H9 (cell line): ENCODE measurements around the gene DPPA3. TPM values are rescaled to one million over a fixed set of nuclear protein-coding genes. Genes with fewer than 3 reads are reported as not detected.
A peak's percentile ranks its signal among the peaks of the same experiment; 100 is the strongest.
"Not testable (repeated sequence)": the region's sequence is repeated elsewhere in the genome, so short reads cannot be mapped to it uniquely, and the experiment has no call there.

Source experiments
- DNase-seq: peaks from one replicate; pipeline ENCODE4 v3.0.0-alpha.2; 2017
- H2AFZ ChIP-seq: one replicate; pipeline ENCODE4 v1.6.1; 2013; ENCODE audit warnings: mild to moderate bottlenecking, low read length, control low read depth, moderate library complexity
- H2AK5ac ChIP-seq: 2 replicates; pipeline ENCODE4 v1.6.1; 2013; ENCODE audit warnings: low read length, control low read depth, mixed read lengths; ENCODE audit not compliant: insufficient read length
- H2BK120ac ChIP-seq: one replicate; pipeline ENCODE4 v1.6.1; 2013; ENCODE audit warnings: low read depth, mild to moderate bottlenecking, low read length, control low read depth, inconsistent platforms; ENCODE audit not compliant: poor library complexity, severe bottlenecking
- H2BK12ac ChIP-seq: 2 replicates; pipeline ENCODE4 v1.6.1; 2013; ENCODE audit warnings: low read length, control low read depth, mixed read lengths, low read depth; ENCODE audit not compliant: insufficient read length
- H2BK15ac ChIP-seq: 2 replicates; pipeline ENCODE4 v1.6.1; 2013; ENCODE audit warnings: low read depth, low read length, control low read depth
- H2BK20ac ChIP-seq: one replicate; pipeline ENCODE4 v1.6.1; 2013; ENCODE audit warnings: low read depth, mild to moderate bottlenecking, low read length, control low read depth, inconsistent platforms; ENCODE audit not compliant: poor library complexity, severe bottlenecking
- H2BK5ac ChIP-seq: 2 replicates; pipeline ENCODE4 v1.6.1; 2013; ENCODE audit warnings: low read length, control low read depth, mixed read lengths; ENCODE audit not compliant: insufficient read length
- H3K14ac ChIP-seq: 2 replicates; pipeline ENCODE4 v1.6.1; 2013; ENCODE audit warnings: low read length, control low read depth; ENCODE audit not compliant: insufficient read depth
- H3K18ac ChIP-seq: 2 replicates; pipeline ENCODE4 v1.6.1; 2013; ENCODE audit warnings: low read depth, mild to moderate bottlenecking, mixed read lengths, low read length, control low read depth; ENCODE audit not compliant: insufficient read length
- H3K23ac ChIP-seq: 2 replicates; pipeline ENCODE4 v1.6.1; 2013; ENCODE audit warnings: low read length, control low read depth, mixed read lengths, low read depth; ENCODE audit not compliant: insufficient read length
- H3K23me2 ChIP-seq: 2 replicates; pipeline ENCODE4 v1.6.1; 2013; ENCODE audit warnings: low read depth, mild to moderate bottlenecking, mixed read lengths, low read length, control low read depth; ENCODE audit not compliant: insufficient read length, poor library complexity, severe bottlenecking
- H3K27ac ChIP-seq: 2 replicates; pipeline ENCODE4 v1.5.1; 2013; ENCODE audit warnings: low read length, control low read depth, mixed read lengths, low read depth; ENCODE audit not compliant: insufficient read length
- H3K27me3 ChIP-seq: 2 replicates; pipeline ENCODE4 v1.6.1; 2013; ENCODE audit warnings: low read length, control low read depth, inconsistent platforms; ENCODE audit not compliant: insufficient read depth
- H3K4ac ChIP-seq: 2 replicates; pipeline ENCODE4 v1.6.1; 2013; ENCODE audit warnings: low read depth, mild to moderate bottlenecking, control low read depth, inconsistent platforms, low read length, moderate library complexity
- H3K4me1 ChIP-seq: 2 replicates; pipeline ENCODE4 v1.6.1; 2013; ENCODE audit warnings: low read length, control low read depth, inconsistent platforms; ENCODE audit not compliant: insufficient read depth
- H3K4me2 ChIP-seq: 2 replicates; pipeline ENCODE4 v1.6.1; 2013; ENCODE audit warnings: low read length, control low read depth, mixed read lengths; ENCODE audit not compliant: insufficient read length, insufficient read depth
- H3K56ac ChIP-seq: 2 replicates; pipeline ENCODE4 v1.6.1; 2013; ENCODE audit warnings: low read depth, mild to moderate bottlenecking, mixed read lengths, low read length, control low read depth; ENCODE audit not compliant: insufficient read length
- H3K79me1 ChIP-seq: 2 replicates; pipeline ENCODE4 v1.6.1; 2013; ENCODE audit warnings: low read depth, mild to moderate bottlenecking, moderate library complexity, low read length, control low read depth, inconsistent platforms; ENCODE audit not compliant: insufficient read depth, poor library complexity, severe bottlenecking
- H3K79me2 ChIP-seq: 2 replicates; pipeline ENCODE4 v1.6.1; 2013; ENCODE audit warnings: low read length, control low read depth, inconsistent platforms; ENCODE audit not compliant: insufficient read depth
- H3K9ac ChIP-seq: 2 replicates; pipeline ENCODE4 v1.6.1; 2013; ENCODE audit warnings: low read length, control low read depth, mixed read lengths; ENCODE audit not compliant: insufficient read length; ENCODE audit errors: extremely low read depth
- H3K9me3 ChIP-seq: one replicate; pipeline ENCODE4 v1.6.1; 2013; ENCODE audit warnings: low read depth, low read length, inconsistent platforms; ENCODE audit not compliant: control insufficient read depth
- H3T11ph ChIP-seq: one replicate; pipeline ENCODE4 v1.6.1; 2013; ENCODE audit warnings: mild to moderate bottlenecking, low read length, control low read depth, inconsistent platforms
- H4K20me1 ChIP-seq: one replicate; pipeline ENCODE4 v1.6.1; 2013; ENCODE audit not compliant: control insufficient read depth, insufficient read length, insufficient read depth
- H4K5ac ChIP-seq: 2 replicates; pipeline ENCODE4 v1.6.1; 2013; ENCODE audit warnings: low read depth, mild to moderate bottlenecking, mixed read lengths, low read length, control low read depth; ENCODE audit not compliant: insufficient read length
- H4K8ac ChIP-seq: replicated peaks from 2 replicates; pipeline ENCODE4 v1.6.1; 2013; ENCODE audit warnings: low read length, control low read depth, mixed read lengths, low read depth; ENCODE audit not compliant: insufficient read length
- H4K91ac ChIP-seq: 2 replicates; pipeline ENCODE4 v1.6.1; 2013; ENCODE audit warnings: low read depth, mild to moderate bottlenecking, moderate library complexity, mixed read lengths, low read length, control low read depth; ENCODE audit not compliant: insufficient read length
- H3K27ac Mint-ChIP-seq, 3 experiments: 2 replicates in 2 of 3; 3 replicates in 1 of 3; pipeline ENCODE4 v1.8.0; 2020 to 2021; ENCODE audit warnings: mixed read lengths in 3 of 3, mild to moderate bottlenecking in 1 of 3, moderate library complexity in 1 of 3
- H3K27me3 Mint-ChIP-seq: 2 replicates; pipeline ENCODE4 v1.8.0; 2021; ENCODE audit warnings: low read depth, mild to moderate bottlenecking, moderate library complexity, mixed read lengths
- H3K36me3 Mint-ChIP-seq, 3 experiments: 2 replicates in 2 of 3; 3 replicates in 1 of 3; pipeline ENCODE4 v1.8.0; 2020 to 2021; ENCODE audit warnings: low read depth in 3 of 3, mixed read lengths in 3 of 3; ENCODE audit not compliant: insufficient read depth in 1 of 3
- H3K4me1 Mint-ChIP-seq, 2 experiments: 2 replicates each; pipeline ENCODE4 v1.8.0; 2020; ENCODE audit warnings: mixed read lengths in 2 of 2
- H3K4me3 Mint-ChIP-seq, 2 experiments: 2 replicates in 1 of 2; 3 replicates in 1 of 2; pipeline ENCODE4 v1.8.0; 2020 to 2021; ENCODE audit warnings: mild to moderate bottlenecking in 2 of 2, mixed read lengths in 2 of 2, moderate library complexity in 1 of 2
- H3K9me3 Mint-ChIP-seq, 2 experiments: 2 replicates in 1 of 2; 3 replicates in 1 of 2; pipeline ENCODE4 v1.8.0; 2020; ENCODE audit warnings: mild to moderate bottlenecking in 2 of 2, mixed read lengths in 2 of 2, moderate library complexity in 1 of 2
- CTCF ChIP-seq: fragments of 200-600 bp; sonication (generic); conservative IDR thresholded peaks from 3 replicates; pipeline ENCODE4 v1.8.0; 2021; ENCODE audit warnings: antibody characterized with exemption, mild to moderate bottlenecking
- WGBS: extraction: QIAGEN DNeasy Blood & Tissue Kit; methylation state at CpG from one replicate; pipeline ENCODE4 v1.1.7; 2013; ENCODE audit warnings: missing lambda C conversion rate, low lambda C conversion rate, mixed read lengths; ENCODE audit not compliant: insufficient read length; ENCODE audit errors: extremely low coverage; 5-methylcytosine and 5-hydroxymethylcytosine counted together
- total RNA-seq: library from RNA; stranded (reverse); gene quantifications from 2 replicates; pipeline ENCODE4 v1.2.1, GENCODE V29; 2021

Gene DPPA3
- total RNA-seq, 1 experiment from 2014 or later = 1.4 TPM

GRCh38 chr12:7677432-7677888, 33.8 kb upstream of the DPPA3 start:
- not testable (repeated sequence) for H2AK5ac ChIP-seq, H3K23ac ChIP-seq, H2BK20ac ChIP-seq, H2BK5ac ChIP-seq, H3K56ac ChIP-seq, H2BK12ac ChIP-seq, H3K4me1 ChIP-seq, H3K14ac ChIP-seq, H3K36me3 Mint-ChIP-seq, H3K4me2 ChIP-seq, H3K9me3 ChIP-seq, H4K5ac ChIP-seq, H3K27me3 Mint-ChIP-seq, H3T11ph ChIP-seq, H2BK15ac ChIP-seq, H2AFZ ChIP-seq, DNase-seq, H4K8ac ChIP-seq, H3K4ac ChIP-seq, H3K23me2 ChIP-seq, H3K27ac ChIP-seq, H2BK120ac ChIP-seq, H3K9ac ChIP-seq, H3K18ac ChIP-seq, H3K79me2 ChIP-seq, H4K20me1 ChIP-seq, H4K91ac ChIP-seq, H3K27me3 ChIP-seq, H3K4me3 Mint-ChIP-seq, H3K79me1 ChIP-seq, H3K9me3 Mint-ChIP-seq
- H3K27ac Mint-ChIP-seq = peak overlapping the region in 2 of 3 experiments; percentile 22 to 83; a peak in 2 of 7 replicates
- peaks cover 23 to 26% of the 10 kb centered on the region in 2 experiments for H3K4me1 Mint-ChIP-seq
- TF ChIP-seq CTCF = peak; percentile 78
- no CpG with 5 or more reads among the region's 9 CpGs for WGBS
